HG03025 (cell line): ENCODE measurements around the gene HEG1.

Source experiments
- ATAC-seq: cut with Tn5 transposase; IDR thresholded peaks from one replicate; pipeline ENCODE4 v1.9.1; 2021; ENCODE audit warnings: mild to moderate bottlenecking, moderate library complexity; ENCODE audit not compliant: unreplicated experiment, low FRiP score

HEG1 gene

GRCh38 chr3:124998247-124998630 lies 57.6 kb downstream of the HEG1 start:
- no peak for ATAC-seq

- ATAC-seq: no peak
Observed at GRCh38 chr3:124997303-124998246, 58.2 kb downstream of the HEG1 start.

GRCh38 chr3:124995460-124995994 lies 60.3 kb downstream of the HEG1 start:
- ATAC-seq: no peak

DNA sequence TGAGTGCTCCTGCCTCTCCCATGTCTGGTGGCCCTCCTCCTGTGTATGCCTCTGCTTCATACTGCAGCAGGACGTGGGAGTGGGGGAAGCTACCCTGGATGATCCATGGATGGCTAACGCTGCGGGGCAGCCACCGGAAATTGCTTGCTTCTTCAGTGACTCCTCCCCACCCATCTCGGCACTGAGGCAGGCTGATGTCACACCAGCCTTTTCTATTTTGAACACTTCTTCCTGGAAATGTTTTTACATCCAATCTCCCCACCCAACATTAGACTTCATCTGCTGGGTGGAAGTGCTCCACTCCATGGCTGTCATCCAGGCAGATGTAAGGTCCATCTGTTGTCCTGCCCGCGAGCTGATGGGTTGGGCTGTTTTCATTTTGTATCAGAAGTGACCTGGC lies 62.3 kb downstream of the HEG1 start:
- ATAC-seq: no peak

- ATAC-seq: no peak
Observed at GRCh38 chr3:124992041-124992440, 63.8 kb downstream of the HEG1 start.

DNA sequence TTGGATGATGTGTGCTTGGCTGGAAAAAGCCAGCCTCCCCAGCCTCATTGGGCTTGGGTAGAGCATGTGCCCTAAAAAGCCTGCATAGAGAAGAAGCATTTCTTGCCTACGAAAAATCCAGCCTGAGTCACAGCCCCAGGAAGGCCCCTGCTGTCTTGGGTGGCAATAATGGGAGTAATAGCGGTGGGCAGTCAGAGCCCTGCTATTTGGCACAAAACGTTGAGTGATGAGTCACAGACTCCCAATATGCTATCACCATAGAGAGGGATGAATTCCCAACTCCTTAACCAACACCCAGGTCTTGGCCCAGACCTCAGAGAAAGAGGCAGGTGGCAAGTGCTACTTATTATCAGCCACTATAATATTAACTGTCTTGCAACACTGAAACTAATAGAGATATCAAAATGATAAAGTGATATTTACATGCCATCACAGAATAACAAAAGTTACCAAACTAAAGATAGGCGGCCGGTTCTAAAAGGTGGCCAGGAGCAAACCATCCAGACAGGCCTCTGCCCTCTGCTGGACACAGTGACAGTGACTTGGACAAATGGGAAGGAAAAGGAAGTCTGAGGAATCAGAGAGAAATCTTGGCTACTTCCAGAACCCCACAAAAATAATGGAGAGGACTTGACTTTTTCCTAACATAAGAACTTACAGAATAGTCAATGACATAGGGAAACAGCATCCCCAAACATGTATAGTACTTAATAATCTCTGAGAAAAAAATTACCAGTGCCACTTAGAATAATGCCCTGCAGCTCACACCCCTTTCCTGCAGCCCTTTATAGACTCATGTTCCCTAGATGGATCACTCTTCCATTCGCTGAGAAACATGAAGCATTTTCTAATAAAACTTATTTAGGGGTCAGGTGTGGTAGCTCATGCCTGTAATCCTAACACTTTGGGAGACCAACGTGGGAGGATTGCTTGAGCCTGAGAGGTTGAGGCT lies 69.3 kb downstream of the HEG1 start:
- no peak for ATAC-seq

- no peak for ATAC-seq
Observed at GRCh38 chr3:124985349-124985748, 70.4 kb downstream of the HEG1 start.

DNA sequence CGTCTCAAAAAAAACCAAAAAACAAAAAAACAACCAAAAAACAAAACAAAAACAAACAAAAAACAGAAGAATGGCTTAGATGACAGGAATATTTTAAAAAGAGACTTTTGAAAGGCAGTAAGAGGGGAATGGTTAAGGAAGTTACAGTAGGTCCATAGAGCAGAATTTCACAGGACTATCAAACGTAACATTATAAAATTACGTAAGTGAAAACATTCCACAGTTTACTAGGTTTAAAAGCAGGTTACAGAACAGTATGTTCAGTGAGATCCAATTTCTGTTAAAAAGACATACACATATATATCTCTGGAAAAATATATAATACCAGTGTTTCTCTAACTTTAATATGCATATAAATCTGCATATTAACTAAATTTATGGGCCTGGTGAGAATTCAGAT lies 71.0 kb downstream of the HEG1 start:
- no peak for ATAC-seq

DNA sequence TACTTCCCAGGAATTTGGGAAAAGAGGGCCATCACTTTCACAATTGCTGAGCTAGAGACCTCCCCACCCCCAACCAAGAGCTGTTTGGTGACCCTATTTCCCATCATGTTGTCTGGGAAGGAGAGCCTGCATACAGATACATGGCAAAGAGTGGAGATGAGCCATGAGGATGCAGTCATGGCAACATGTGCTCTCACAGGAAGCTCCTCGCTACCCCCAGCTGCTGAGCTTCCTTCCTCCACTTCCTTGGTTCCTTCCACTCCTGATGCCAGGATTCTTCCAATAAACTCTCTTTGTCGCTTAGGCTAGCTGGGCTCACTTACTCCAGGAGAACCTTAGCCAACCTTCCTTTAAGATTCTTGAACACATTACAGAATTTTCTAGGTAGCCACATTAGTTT lies 72.9 kb downstream of the HEG1 start:
- no peak for ATAC-seq

DNA sequence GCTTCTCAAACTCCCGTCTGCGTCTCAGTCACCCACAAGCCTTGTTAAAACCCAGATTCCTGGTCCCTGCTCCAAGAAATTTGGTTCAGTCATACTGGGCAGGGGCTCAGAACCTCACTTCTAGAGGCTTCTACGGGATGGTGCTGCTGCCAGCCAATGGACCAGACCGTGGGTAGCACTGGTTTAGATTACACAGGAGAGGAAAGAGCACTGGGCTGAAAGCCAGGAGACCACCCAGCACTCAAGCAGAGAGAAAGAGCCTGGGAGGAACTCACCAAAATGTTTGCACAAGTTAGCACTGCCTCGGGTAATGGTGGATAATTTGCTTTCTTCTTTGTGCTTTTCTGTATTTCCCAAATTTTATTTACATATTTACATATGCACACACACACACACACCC lies 74.3 kb downstream of the HEG1 start:
- ATAC-seq: no peak

GRCh38 chr3:124978627-124979026 lies 77.2 kb downstream of the HEG1 start:
- no peak for ATAC-seq

DNA sequence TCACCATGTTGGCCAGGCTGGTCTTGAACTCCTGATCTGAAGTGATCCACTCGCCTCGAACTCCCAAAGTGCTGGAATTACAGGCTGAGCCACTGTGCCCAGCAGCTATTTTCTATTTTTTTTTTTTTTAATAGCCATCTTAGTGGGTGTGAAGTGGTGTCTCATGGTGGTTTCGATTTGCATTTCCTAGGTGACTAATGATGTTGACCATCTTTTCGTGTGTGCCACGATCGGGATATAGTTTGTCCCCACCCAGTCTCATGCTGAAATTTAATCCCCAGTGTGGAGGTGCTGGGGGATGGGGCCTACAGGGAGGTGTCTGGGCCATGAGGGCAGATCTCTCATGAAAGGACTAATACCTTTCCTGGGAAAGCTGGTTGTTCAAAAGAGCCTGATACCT lies 79.4 kb downstream of the HEG1 start:
- ATAC-seq: no peak

DNA sequence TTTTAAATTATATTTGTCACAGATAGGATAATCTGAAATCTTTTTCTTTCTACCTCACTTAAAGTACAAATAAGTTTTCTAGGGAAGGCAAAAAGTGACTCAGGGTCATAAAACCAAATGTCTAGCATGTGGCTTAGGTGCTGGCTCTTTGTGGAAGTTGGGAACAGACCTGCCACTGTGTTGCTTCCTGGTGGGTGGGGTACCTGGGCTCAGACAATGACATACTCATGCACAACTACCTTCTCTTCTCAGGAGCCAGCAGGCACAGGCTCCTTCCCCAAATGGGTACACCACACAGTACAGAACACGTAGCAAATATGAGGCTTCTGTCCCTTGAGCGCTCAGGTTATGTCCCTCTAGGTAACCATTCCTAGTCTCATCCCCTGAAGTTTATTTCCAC lies 81.1 kb downstream of the HEG1 start:
- ATAC-seq: no peak

- no peak for ATAC-seq
Observed at GRCh38 chr3:124973290-124973689, 82.5 kb downstream of the HEG1 start.

GRCh38 chr3:124972457-124972856 lies 83.3 kb downstream of the HEG1 start:
- no peak for ATAC-seq

DNA sequence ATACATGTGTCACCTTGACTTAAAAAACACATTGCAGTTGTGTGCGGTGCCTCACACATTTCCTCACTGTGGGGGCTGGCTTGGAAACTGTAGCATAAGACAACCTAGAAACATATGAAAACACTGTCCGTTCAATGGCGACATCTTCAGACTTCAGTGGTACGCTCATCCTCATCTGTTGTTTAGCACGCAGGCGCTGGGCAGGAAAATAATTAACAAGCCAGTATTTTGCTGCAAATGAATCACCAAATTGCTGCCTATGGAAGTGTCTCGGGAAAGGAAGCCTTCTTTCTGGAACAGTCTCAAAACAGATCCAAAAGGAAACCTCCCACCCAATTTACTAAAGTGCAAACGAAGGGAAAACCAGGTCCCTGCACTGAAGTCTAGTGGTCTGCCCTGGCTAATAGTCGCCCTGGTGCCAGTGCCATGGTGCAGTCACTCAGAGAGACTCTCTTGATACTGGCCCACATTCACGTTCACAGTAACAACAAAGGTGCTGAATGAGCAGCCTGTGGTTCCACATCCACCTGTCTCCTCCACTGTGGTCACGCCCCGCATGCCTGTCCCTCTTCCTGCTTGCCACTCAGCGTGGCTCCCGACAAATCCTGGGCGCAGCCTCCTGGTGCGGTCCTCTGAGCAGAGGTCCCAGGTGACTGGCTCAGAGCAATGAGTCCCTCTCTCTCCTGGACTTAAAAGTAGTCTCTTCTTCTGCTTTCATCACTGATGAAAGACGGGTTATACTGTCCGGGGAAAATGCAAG lies 85.7 kb downstream of the HEG1 start:
- ATAC-seq: no peak

- no peak for ATAC-seq
Observed at GRCh38 chr3:124969190-124969589, 86.6 kb downstream of the HEG1 start.

GRCh38 chr3:124967964-124968363 lies 87.8 kb downstream of the HEG1 start:
- no peak for ATAC-seq

DNA sequence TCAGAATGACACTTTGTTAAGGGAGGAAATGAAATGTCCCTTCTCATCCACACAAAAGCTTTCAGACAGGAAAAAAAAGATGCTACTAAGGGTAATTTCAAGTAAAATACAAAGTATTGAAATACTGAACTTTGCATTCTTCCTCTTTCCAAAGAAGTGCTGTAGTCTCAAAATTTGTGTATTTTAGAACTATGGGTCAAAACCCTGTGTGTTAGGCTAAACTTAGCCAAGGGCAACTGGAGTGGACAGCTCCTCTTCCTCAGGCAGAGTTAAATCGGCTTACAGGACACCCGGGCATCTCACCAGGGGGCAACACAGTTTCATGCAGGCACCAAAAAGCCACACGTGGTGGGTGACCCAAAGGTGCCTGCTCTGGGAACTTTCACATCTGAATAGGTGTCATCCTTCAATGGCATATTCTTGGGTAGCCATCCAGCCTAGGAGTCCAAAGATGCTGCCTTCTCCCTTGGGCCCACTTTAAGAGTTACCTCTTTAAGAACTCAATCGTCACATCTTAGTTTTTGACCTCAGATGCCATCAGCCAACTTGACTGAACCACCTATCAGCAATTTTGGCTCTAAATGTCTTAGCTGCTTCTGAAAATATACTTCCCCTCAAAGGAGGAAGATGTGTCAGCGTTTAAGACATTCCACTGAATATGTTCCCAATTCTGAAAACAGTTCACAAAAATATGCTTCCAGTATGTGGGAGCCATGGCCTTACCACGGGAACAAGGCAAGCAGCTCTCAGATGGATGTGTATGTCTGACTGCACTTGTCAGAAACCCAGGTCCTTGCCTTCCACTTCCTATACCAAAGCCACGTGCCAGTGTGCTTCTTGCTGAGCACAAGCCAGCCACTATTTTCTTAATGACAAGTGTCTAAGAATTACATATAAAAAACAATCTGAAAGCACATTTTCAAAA lies 89.0 kb downstream of the HEG1 start:
- ATAC-seq: no peak
